ENCODE data around the gene PALM.

Gene PALM

GRCh38 chr19:674282-675151, 34.2 kb upstream of the PALM start:
- peak overlapping the region in 1 of 3 experiments; percentile 71 for H3K4me3 Mint-ChIP-seq
- no peaks in the 10 kb centered on the region for H3K36me3 Mint-ChIP-seq (ENCODE audit: low read depth)
- no peaks in the 10 kb centered on the region for H3K27me3 Mint-ChIP-seq (ENCODE audit: low read depth)
- peak overlapping the region; percentile 91 to 93 (median 91) for H3K27ac Mint-ChIP-seq
- H3K4me1 Mint-ChIP-seq = peaks cover 8% of the 10 kb centered on the region
- TF ChIP-seq CTCF (IDR thresholded peaks at IDR 0.05; ENCODE audit: unreplicated experiment in 3 of 3) = no peak
- no peaks in the 10 kb centered on the region for H3K9me3 Mint-ChIP-seq

GRCh38 chr19:676007-676338, 32.8 kb upstream of the PALM start:
- H3K27me3 Mint-ChIP-seq (ENCODE audit: low read depth) = no peaks in the 10 kb centered on the region
- TF ChIP-seq CTCF (IDR thresholded peaks at IDR 0.05; ENCODE audit: unreplicated experiment in 3 of 3) = no peak
- H3K4me3 Mint-ChIP-seq = peak overlapping the region; percentile 53 to 75 (median 65)
- H3K36me3 Mint-ChIP-seq (ENCODE audit: low read depth) = no peaks in the 10 kb centered on the region
- H3K27ac Mint-ChIP-seq = peak overlapping the region in 1 of 3 experiments; percentile 91
- no peaks in the 10 kb centered on the region for H3K9me3 Mint-ChIP-seq
- peaks cover 8% of the 10 kb centered on the region for H3K4me1 Mint-ChIP-seq

- Mint-ChIP-seq H3K4me1 (peaks cover 8% of the 10 kb centered on the region), H3K36me3 (ENCODE audit: low read depth) (no peaks in the 10 kb centered on the region), H3K4me3 (peak within 1 kb of the TSS; percentile 71 to 80 (median 75)), H3K27ac (peak within 1 kb of the TSS; percentile 91 to 93 (median 91)), H3K9me3 (no peaks in the 10 kb centered on the region), H3K27me3 (ENCODE audit: low read depth) (no peaks in the 10 kb centered on the region)
- TF ChIP-seq CTCF (IDR thresholded peaks at IDR 0.05; ENCODE audit: unreplicated experiment in 3 of 3) = no peak
Measured at GRCh38 chr19:676339-677105, 32.2 kb upstream of the PALM start, which contains the start of gene FSTL3. TSS of gene FSTL3 (plus strand) at chr19:676392. CDS start at chr19:676424, 32 bp downstream.

- no peaks in the 10 kb centered on the region for H3K27me3 Mint-ChIP-seq (ENCODE audit: low read depth)
- peak overlapping the region; percentile 71 to 79 (median 74) for H3K4me3 Mint-ChIP-seq
- H3K36me3 Mint-ChIP-seq (ENCODE audit: low read depth) = no peaks in the 10 kb centered on the region
- no peak for TF ChIP-seq CTCF (IDR thresholded peaks at IDR 0.05; ENCODE audit: unreplicated experiment in 3 of 3)
- no peaks in the 10 kb centered on the region for H3K9me3 Mint-ChIP-seq
- H3K4me1 Mint-ChIP-seq = peaks cover 8% of the 10 kb centered on the region
- H3K27ac Mint-ChIP-seq = peak overlapping the region in 1 of 3 experiments; percentile 54
Measured at GRCh38 chr19:677201-677600, 31.5 kb upstream of the PALM start.

GRCh38 chr19:677601-678436, 30.9 kb upstream of the PALM start:
- peaks cover 8% of the 10 kb centered on the region for H3K4me1 Mint-ChIP-seq
- no peaks in the 10 kb centered on the region for H3K9me3 Mint-ChIP-seq
- peak overlapping the region in 2 of 3 experiments; percentile 54 to 72 for H3K27ac Mint-ChIP-seq

More at GRCh38 chr19:677601-678436, 30.9 kb upstream of the PALM start:
- Mint-ChIP-seq H3K27me3 (ENCODE audit: low read depth) (no peaks in the 10 kb centered on the region), H3K4me3 (peak overlapping the region; percentile 71 to 79 (median 74)), H3K36me3 (ENCODE audit: low read depth) (no peaks in the 10 kb centered on the region)
- TF ChIP-seq CTCF (IDR thresholded peaks at IDR 0.05; ENCODE audit: unreplicated experiment in 3 of 3) = no peak

Data from nephron (organoid).